Memory B cell (primary cell): ENCODE measurements around the gene PPA2.

ENCODE experiments used
- ATAC-seq: fragments of 150-1000 bp; cut with Tn5 transposase; 2 replicates; pipeline ENCODE4 v1.10.0; 2021; ENCODE audit warnings: low read depth, mild to moderate bottlenecking, moderate library complexity
- DNase-seq, 2 donors: peaks; one replicate each; pipeline ENCODE4 v3.0.0; 2022; ENCODE audit warnings: low spot score in 2 of 2
- H3K27ac Mint-ChIP-seq: one replicate; pipeline ENCODE4 v1.8.0; 2022; ENCODE audit warnings: mild to moderate bottlenecking, moderate library complexity, mixed read lengths
- H3K27me3 Mint-ChIP-seq: one replicate; pipeline ENCODE4 v1.8.0; 2022; ENCODE audit warnings: mixed read lengths
- H3K36me3 Mint-ChIP-seq: one replicate; pipeline ENCODE4 v1.8.0; 2022; ENCODE audit warnings: mild to moderate bottlenecking, mixed read lengths
- H3K4me1 Mint-ChIP-seq: one replicate; pipeline ENCODE4 v1.8.0; 2022; ENCODE audit warnings: mixed read lengths
- H3K4me3 Mint-ChIP-seq: one replicate; pipeline ENCODE4 v1.8.0; 2022; ENCODE audit warnings: mild to moderate bottlenecking, moderate library complexity, mixed read lengths
- H3K9me3 Mint-ChIP-seq: one replicate; pipeline ENCODE4 v1.8.0; 2022; ENCODE audit warnings: mixed read lengths

The PPA2 gene

GRCh38 chr4:105392858-105393257 is 81.0 kb downstream of the PPA2 start:
- peaks cover 26% of the 10 kb centered on the region for H3K36me3 Mint-ChIP-seq
- H3K4me1 Mint-ChIP-seq, result peaks cover 5% of the 10 kb centered on the region
- no peaks in the 10 kb centered on the region for H3K9me3 Mint-ChIP-seq
- ATAC-seq, result no peak
- H3K27ac Mint-ChIP-seq, result no peak overlapping the region
- no peak overlapping the region for H3K4me3 Mint-ChIP-seq
- H3K27me3 Mint-ChIP-seq, result no peaks in the 10 kb centered on the region
- DNase-seq, result no peak

- H3K9me3 Mint-ChIP-seq, result no peaks in the 10 kb centered on the region
- H3K36me3 Mint-ChIP-seq, result peaks cover 31% of the 10 kb centered on the region
- H3K4me3 Mint-ChIP-seq, result no peak overlapping the region
- no peaks in the 10 kb centered on the region for H3K27me3 Mint-ChIP-seq
- DNase-seq (no peak), ATAC-seq (no peak)
- no peak overlapping the region for H3K27ac Mint-ChIP-seq
- H3K4me1 Mint-ChIP-seq, result peaks cover 5% of the 10 kb centered on the region
Observed at GRCh38 chr4:105389167-105389566, 84.7 kb downstream of the PPA2 start.

GRCh38 chr4:105387466-105387865 is 86.4 kb downstream of the PPA2 start:
- no peak overlapping the region for H3K27ac Mint-ChIP-seq
- DNase-seq (no peak), ATAC-seq (no peak)
- H3K36me3 Mint-ChIP-seq, result peaks cover 32% of the 10 kb centered on the region
- no peaks in the 10 kb centered on the region for H3K9me3 Mint-ChIP-seq
- no peaks in the 10 kb centered on the region for H3K27me3 Mint-ChIP-seq
- H3K4me1 Mint-ChIP-seq, result peaks cover 5% of the 10 kb centered on the region
- no peak overlapping the region for H3K4me3 Mint-ChIP-seq

GRCh38 chr4:105386012-105386411 is 87.8 kb downstream of the PPA2 start:
- H3K27ac Mint-ChIP-seq, result no peak overlapping the region
- peaks cover 31% of the 10 kb centered on the region for H3K36me3 Mint-ChIP-seq
- no peak for ATAC-seq
- peaks cover 3% of the 10 kb centered on the region for H3K4me1 Mint-ChIP-seq
- no peaks in the 10 kb centered on the region for H3K27me3 Mint-ChIP-seq
- DNase-seq, result no peak
- no peaks in the 10 kb centered on the region for H3K9me3 Mint-ChIP-seq
- H3K4me3 Mint-ChIP-seq, result no peak overlapping the region

- H3K27ac Mint-ChIP-seq, result no peak overlapping the region
- DNase-seq, result no peak
Observed at GRCh38 chr4:105374071-105374470, 99.8 kb downstream of the PPA2 start.

GRCh38 chr4:105373324-105373723 is 100.5 kb downstream of the PPA2 start:
- Mint-ChIP-seq H3K4me1 (no peaks in the 10 kb centered on the region), H3K4me3 (no peak overlapping the region), H3K27me3 (no peaks in the 10 kb centered on the region), H3K27ac (no peak overlapping the region), H3K36me3 (peaks cover 14% of the 10 kb centered on the region), H3K9me3 (peaks cover 3% of the 10 kb centered on the region)
- DNase-seq (no peak), ATAC-seq (no peak)

More at GRCh38 chr4:105374071-105374470, 99.8 kb downstream of the PPA2 start:
- no peaks in the 10 kb centered on the region for H3K9me3 Mint-ChIP-seq
- H3K4me3 Mint-ChIP-seq, result no peak overlapping the region
- no peaks in the 10 kb centered on the region for H3K27me3 Mint-ChIP-seq
- H3K4me1 Mint-ChIP-seq, result no peaks in the 10 kb centered on the region
- H3K36me3 Mint-ChIP-seq, result peaks cover 9% of the 10 kb centered on the region
- no peak for ATAC-seq

GRCh38 chr4:105369988-105370387 is 103.9 kb downstream of the PPA2 start:
- Mint-ChIP-seq H3K9me3 (peaks cover 18% of the 10 kb centered on the region), H3K36me3 (peaks cover 38% of the 10 kb centered on the region), H3K4me1 (no peaks in the 10 kb centered on the region), H3K27me3 (no peaks in the 10 kb centered on the region), H3K27ac (no peak overlapping the region), H3K4me3 (no peak overlapping the region)
- ATAC-seq (no peak), DNase-seq (no peak)

- ATAC-seq, result no peak
- no peaks in the 10 kb centered on the region for H3K4me1 Mint-ChIP-seq
Observed at GRCh38 chr4:105361053-105361452, 112.8 kb downstream of the PPA2 start.

GRCh38 chr4:105357258-105357980 is 116.4 kb downstream of the PPA2 start:
- peaks cover 3% of the 10 kb centered on the region for H3K9me3 Mint-ChIP-seq
- no peak overlapping the region for H3K4me3 Mint-ChIP-seq
- DNase-seq, result no peak
- peaks cover 8% of the 10 kb centered on the region for H3K36me3 Mint-ChIP-seq
- no peaks in the 10 kb centered on the region for H3K4me1 Mint-ChIP-seq
- H3K27me3 Mint-ChIP-seq, result no peaks in the 10 kb centered on the region
- no peak for ATAC-seq
- H3K27ac Mint-ChIP-seq, result no peak overlapping the region

More at GRCh38 chr4:105361053-105361452, 112.8 kb downstream of the PPA2 start:
- no peak for DNase-seq
- Mint-ChIP-seq H3K9me3 (peaks cover 13% of the 10 kb centered on the region), H3K4me3 (no peak overlapping the region), H3K27ac (no peak overlapping the region), H3K36me3 (peaks cover 22% of the 10 kb centered on the region), H3K27me3 (no peaks in the 10 kb centered on the region)

- Mint-ChIP-seq H3K9me3 (peaks cover 3% of the 10 kb centered on the region), H3K27ac (no peak overlapping the region), H3K27me3 (no peaks in the 10 kb centered on the region), H3K4me3 (no peak overlapping the region), H3K36me3 (peaks cover 8% of the 10 kb centered on the region), H3K4me1 (peaks cover 3% of the 10 kb centered on the region)
- no peak for DNase-seq
- ATAC-seq, result no peak
Observed at GRCh38 chr4:105356194-105356593, 117.7 kb downstream of the PPA2 start.

- no peaks in the 10 kb centered on the region for H3K9me3 Mint-ChIP-seq
- H3K36me3 Mint-ChIP-seq, result no peaks in the 10 kb centered on the region
- H3K4me1 Mint-ChIP-seq, result peaks cover 3% of the 10 kb centered on the region
- H3K4me3 Mint-ChIP-seq, result no peak overlapping the region
- H3K27ac Mint-ChIP-seq, result no peak overlapping the region
- DNase-seq, result no peak
- no peak for ATAC-seq
- no peaks in the 10 kb centered on the region for H3K27me3 Mint-ChIP-seq
Observed at GRCh38 chr4:105352826-105353225, 121.0 kb downstream of the PPA2 start.

GRCh38 chr4:105351861-105352260 is 122.0 kb downstream of the PPA2 start:
- peaks cover 3% of the 10 kb centered on the region for H3K4me1 Mint-ChIP-seq
- no peaks in the 10 kb centered on the region for H3K27me3 Mint-ChIP-seq
- no peak for ATAC-seq
- H3K4me3 Mint-ChIP-seq, result no peak overlapping the region
- H3K36me3 Mint-ChIP-seq, result no peaks in the 10 kb centered on the region
- DNase-seq, result no peak
- no peaks in the 10 kb centered on the region for H3K9me3 Mint-ChIP-seq
- H3K27ac Mint-ChIP-seq, result no peak overlapping the region

GRCh38 chr4:105350859-105351490 is 122.9 kb downstream of the PPA2 start:
- peaks cover 3% of the 10 kb centered on the region for H3K4me1 Mint-ChIP-seq
- no peaks in the 10 kb centered on the region for H3K36me3 Mint-ChIP-seq
- H3K27me3 Mint-ChIP-seq, result no peaks in the 10 kb centered on the region
- H3K9me3 Mint-ChIP-seq, result no peaks in the 10 kb centered on the region
- no peak overlapping the region for H3K27ac Mint-ChIP-seq
- DNase-seq, result no peak
- H3K4me3 Mint-ChIP-seq, result no peak overlapping the region
- ATAC-seq, result peak; percentile 51

- Mint-ChIP-seq H3K27ac (no peak overlapping the region), H3K36me3 (no peaks in the 10 kb centered on the region), H3K4me1 (peaks cover 3% of the 10 kb centered on the region), H3K4me3 (no peak overlapping the region), H3K9me3 (no peaks in the 10 kb centered on the region), H3K27me3 (no peaks in the 10 kb centered on the region)
- DNase-seq (no peak), ATAC-seq (no peak)
Observed at GRCh38 chr4:105348719-105349118, 125.1 kb downstream of the PPA2 start.

- ATAC-seq, result no peak
- Mint-ChIP-seq H3K27me3 (no peaks in the 10 kb centered on the region), H3K27ac (no peak overlapping the region), H3K36me3 (no peaks in the 10 kb centered on the region), H3K9me3 (no peaks in the 10 kb centered on the region), H3K4me3 (no peak overlapping the region), H3K4me1 (peaks cover 2% of the 10 kb centered on the region)
- no peak for DNase-seq
Observed at GRCh38 chr4:105346869-105347268, 127.0 kb downstream of the PPA2 start.
